Measurements from ENCODE around the gene CEP152.

DNA sequence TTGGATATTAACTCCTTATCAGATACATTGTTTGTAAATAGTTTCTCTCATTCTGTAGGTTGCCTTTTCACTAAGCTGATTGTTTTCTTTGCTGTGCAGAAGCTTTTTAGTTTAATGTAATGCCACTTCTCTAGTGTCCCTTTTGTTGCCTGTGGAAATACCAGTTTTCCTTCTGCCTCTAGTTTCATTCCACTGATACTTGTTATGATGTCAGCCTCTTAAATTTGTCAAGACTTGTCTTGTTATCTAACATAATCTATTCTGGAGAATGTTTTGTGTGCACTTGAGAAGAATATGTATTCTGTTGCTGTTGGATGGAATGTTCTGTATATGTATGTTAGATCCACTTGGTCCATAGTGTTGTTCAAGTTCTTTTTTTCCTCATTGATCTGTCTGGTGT lies 18.0 kb upstream of the CEP152 start:
- TF ChIP-seq TCF7L2 (IDR thresholded peaks at IDR 0.05; ENCODE audit: low read depth, low read length) (no peak), POLR2AphosphoS5 (IDR thresholded peaks at IDR 0.05; ENCODE audit: low read depth, low read length) (no peak)
- TF ChIP-seq, protein P1, sequence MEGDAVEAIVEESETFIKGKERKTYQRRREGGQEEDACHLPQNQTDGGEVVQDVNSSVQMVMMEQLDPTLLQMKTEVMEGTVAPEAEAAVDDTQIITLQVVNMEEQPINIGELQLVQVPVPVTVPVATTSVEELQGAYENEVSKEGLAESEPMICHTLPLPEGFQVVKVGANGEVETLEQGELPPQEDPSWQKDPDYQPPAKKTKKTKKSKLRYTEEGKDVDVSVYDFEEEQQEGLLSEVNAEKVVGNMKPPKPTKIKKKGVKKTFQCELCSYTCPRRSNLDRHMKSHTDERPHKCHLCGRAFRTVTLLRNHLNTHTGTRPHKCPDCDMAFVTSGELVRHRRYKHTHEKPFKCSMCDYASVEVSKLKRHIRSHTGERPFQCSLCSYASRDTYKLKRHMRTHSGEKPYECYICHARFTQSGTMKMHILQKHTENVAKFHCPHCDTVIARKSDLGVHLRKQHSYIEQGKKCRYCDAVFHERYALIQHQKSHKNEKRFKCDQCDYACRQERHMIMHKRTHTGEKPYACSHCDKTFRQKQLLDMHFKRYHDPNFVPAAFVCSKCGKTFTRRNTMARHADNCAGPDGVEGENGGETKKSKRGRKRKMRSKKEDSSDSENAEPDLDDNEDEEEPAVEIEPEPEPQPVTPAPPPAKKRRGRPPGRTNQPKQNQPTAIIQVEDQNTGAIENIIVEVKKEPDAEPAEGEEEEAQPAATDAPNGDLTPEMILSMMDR (IDR thresholded peaks at IDR 0.05): no peak
